Stimulated activated CD4-positive, alpha-beta T cell treated with anti-CD3 and anti-CD28 coated beads, TNF-alpha, amount 100 ng/mL, for 1 hour (primary cell): Measurements from ENCODE around the gene ACTRT2.

Experiments
- DNase-seq, 3 donors: peaks; one replicate each; pipeline ENCODE4 v3.0.0-alpha.2; 2020; ENCODE audit warnings: low read depth in 3 of 3, low spot score in 1 of 3

Gene ACTRT2

DNA sequence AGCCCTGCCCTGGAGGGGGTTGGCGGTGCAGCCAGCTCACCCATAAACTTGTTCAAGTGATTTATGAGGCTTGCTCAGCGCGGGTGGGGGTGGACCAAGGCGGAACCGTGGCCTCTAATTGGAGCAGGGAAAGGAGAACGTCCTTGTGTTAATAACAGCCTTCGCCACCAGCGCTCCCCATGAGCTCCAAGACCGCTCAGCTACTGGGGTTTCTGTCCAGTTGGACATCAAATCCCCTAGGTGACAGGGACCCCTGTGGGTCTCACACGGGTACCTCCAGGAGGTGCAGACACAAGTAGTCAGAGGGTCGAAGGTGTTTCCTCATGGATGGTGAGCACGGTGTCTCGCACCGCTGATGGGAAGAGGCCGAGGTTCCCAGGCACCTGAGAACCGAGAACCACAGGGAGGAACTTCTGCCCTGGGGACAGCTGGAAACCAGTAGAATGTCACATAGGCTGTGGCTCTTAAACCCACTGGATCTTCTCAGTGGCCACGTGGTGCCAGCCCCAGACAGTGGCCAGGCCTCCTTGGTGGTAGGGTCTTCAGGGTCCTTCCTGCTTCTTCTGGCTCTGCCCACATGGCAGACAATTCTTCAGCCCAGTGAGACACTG is 3.7 kb upstream of the ACTRT2 start:
- no peak for DNase-seq

GRCh38 chr1:3018051-3018471 is 3.2 kb upstream of the ACTRT2 start:
- DNase-seq, result no peak

DNA sequence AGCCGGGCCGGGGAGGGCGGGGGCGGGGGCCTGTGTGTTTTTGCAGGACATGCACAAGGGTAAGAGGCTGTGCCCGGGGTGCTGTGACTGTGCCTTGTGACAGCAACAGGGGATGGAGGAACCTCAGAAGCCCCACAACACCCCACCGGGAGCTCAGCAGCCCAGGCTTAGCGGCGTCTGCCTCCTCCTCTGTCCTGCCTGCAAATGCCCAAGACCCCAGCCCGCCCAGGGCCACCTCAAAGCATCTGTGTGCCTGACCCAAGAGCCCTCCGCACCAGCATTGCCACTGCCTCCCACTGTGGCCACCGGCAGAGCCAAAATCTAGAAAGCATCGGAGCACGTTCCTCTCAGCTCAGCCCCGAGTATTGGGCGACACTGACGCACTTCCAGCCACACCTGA is 2.7 kb upstream of the ACTRT2 start:
- no peak for DNase-seq

DNA sequence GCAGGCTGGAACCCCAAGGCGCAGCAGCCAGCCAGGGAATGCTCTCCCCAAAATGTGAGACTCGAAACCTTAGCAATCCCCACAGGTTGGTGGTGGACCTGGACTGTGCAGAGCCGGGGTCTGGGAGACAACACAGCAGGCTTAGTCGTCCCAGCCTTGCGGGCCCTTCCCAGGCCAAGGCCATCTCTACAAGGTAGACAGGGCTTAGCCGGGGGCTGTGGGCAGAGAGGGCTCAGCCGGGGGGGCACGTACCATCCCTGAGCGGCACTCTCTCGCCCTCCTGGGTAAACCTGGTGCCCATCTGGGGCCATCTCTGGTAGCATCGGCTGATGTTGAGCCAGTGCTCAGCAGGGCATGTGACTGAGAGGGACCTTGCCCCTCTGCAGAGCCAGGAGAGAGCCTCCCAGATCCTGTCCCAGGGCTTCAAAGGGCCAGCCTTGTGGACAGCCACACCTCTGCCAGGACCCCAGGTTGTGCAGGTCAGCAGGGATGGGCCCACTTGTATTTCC is 2.2 kb upstream of the ACTRT2 start:
- no peak for DNase-seq

DNA sequence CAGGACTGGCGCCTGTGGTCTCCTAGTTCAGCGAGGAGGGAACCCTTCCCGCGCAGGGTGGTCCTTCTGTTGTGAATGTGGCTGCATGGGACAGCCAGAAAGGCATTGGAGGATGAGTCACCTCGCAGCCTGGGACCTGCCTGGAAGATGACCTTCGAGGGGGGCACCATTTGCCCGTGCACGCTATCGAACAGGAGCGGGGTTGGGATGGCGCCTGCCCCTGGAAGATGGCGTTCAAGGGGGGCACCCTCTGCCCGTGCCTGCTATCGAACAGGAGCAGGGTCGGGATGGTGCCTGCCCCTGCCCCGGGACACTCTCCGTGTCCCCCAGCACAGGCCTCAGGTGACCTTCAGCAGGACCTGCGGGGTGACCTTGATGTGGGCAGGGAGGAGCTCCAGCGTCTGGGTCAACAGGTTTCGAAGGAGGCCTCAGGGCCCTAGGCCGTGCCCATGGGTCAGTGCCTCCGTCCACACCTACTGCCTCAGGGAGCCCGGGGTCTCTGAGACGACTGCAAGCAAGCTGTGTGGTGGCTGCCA is 1.7 kb upstream of the ACTRT2 start:
- no peak for DNase-seq

DNA sequence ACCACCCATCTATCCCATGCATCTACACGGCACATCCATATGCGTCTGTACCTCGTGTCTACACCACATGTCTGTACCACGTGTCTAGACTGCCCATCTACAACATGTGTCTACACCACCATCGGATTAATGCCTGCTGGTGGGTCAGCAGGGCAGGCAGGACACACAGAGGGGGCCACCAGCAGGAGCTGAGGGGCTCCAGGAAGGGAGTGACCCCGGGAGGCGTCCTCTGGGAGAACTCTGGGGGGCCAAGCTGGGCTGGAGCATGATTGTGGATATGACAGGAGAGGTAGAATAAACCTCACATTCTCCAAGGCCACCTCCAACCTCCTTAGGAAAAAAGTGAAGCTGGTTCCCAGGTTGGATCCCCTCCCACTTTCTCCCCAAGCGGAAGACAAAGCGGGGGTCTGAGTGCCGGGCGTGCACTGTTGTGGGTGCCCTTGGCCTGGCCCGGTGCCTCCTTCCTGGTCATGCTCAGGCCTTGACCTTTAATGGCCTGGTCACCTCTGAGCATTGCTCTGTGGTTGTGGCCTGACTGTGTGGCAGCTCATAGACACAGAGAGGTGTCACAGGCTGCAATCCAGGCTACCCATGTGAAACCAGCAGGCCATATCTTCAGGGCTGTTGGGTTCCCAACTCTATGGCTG is 881 bp upstream of the ACTRT2 start:
- DNase-seq, result no peak

GRCh38 chr1:3021801-3022401 is 634 bp downstream of the ACTRT2 start:
- no peak for DNase-seq

GRCh38 chr1:3022511-3022973 is 1.3 kb downstream of the ACTRT2 start:
- DNase-seq, result no peak

GRCh38 chr1:3022976-3023375 is 1.7 kb downstream of the ACTRT2 start:
- DNase-seq, result no peak

GRCh38 chr1:3024019-3024418 is 2.8 kb downstream of the ACTRT2 start:
- no peak for DNase-seq

DNA sequence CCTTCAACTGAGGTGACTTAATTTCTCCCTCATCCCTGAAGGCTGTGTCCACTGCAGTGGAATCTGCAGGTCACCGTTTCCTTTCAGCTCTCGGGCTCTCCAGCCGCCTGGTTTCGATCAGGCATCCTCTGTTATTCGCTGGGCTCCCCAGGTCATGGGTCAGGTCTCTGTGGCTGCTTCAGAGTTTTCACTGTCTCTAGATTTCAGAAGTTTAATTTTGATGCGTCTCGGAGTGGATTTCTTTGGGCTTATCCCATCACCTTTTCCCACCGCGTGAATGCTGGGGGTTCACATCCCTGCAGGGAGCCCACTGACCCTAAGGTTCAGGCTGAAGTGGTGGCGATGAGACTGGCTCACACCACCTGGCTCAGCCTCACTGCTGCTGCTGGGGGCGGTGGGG is 3.3 kb downstream of the ACTRT2 start:
- no peak for DNase-seq

GRCh38 chr1:3026124-3026523 is 4.9 kb downstream of the ACTRT2 start:
- DNase-seq, result no peak

GRCh38 chr1:3026581-3027391 is 5.5 kb downstream of the ACTRT2 start:
- DNase-seq, result no peak

- no peak for DNase-seq
These were observed 6.5 kb downstream of the ACTRT2 start for GRCh38 chr1:3027611-3028371.

DNA sequence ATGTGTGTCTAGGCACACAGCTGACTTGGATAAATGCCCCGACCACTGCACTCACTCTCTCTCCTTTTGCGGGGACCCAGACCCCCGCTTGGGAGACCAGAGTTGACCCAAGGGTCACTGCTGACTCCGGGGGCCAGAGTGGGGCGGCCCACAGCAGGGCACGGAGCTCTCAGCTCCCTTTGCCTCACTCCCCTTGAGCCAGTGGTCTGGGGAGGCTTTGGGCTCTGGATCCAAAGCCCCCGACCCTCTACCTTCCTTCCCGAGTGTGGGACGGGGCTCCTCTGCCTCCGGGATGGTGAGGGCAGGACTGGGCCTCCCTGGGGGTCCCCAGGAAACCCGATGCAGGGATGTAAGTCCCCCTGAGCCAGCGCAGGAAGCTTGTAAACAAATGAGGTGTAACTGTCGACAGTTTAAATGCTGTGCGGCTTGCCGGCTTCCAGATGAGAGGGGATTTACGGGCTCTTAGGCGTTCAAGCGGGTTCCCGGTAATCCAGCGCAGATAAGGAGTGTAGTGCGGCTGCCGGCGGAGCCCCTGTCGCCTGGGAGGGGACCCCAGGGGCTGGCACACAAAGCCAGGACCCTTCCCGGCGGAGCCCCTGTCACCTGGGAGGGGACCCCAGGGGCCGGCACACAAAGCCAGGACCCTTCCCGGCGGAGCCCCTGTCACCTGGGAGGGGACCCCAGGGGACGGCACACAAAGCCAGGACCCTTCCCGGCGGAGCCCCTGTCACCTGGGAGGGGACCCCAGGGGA is 7.4 kb downstream of the ACTRT2 start:
- DNase-seq, result no peak

DNA sequence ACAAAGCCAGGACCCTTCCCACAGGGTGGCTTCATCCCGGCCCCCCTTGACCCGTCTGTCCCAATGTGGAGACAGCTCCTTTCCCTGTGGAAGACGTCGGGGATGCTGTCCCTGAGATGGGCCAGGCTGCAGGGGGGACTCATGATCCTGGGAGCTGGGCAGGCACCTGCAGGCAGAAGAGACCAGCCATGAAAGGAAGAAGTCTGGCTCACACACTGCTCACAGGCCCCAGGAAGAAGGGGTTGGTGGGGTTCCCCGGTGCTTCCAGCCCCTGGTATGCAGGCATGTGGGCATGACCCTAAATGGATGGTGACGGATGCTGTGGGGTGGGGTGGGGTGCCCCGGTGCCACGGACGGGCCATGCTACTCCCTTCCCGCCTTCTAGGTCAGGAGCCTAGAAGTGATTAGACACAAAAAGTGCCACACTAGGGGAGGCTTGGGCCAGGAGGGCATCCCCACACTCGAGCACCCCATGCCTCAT is 8.3 kb downstream of the ACTRT2 start:
- no peak for DNase-seq

DNA sequence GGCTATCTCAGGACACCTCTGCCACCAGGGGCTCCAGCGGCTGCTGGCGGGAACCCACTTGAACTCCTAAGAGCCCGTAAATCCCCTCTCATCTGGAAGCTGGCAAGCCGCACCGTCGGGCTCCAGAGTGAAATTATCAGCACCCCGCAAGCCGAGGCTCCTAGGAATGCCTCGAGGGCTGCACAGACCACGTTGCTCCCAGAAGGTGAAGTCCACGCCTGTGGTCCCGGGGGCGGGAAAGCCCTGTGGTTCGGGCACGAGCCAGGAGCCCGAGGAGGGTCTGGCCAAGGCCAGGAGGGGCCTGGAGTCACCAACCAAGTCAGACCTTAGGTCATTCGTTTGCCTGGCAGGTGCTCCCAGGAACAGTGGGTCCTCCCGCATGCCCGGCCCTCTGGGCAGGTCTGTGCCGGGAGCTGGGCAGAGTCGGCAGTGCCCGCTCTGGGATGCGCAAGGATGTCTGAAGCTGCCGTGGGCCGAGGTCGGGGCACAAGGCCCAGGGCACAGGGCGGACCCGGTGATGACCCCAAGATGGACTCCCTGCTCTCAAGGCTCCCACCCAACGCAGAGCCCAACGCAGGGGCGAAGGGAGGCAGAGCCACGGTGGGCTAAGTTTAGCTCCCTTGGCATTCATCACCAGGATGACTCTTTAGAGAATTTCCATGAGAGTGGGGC is 8.9 kb downstream of the ACTRT2 start:
- DNase-seq, result no peak

GRCh38 chr1:3030663-3031381 is 9.6 kb downstream of the ACTRT2 start:
- DNase-seq, result no peak
